SH-SY5Y (cell line): ENCODE results near the gene SLC44A1.

Experiments
- GATA2 ChIP-seq: IDR thresholded peaks from 2 replicates; pipeline ENCODE4 v1.6.1; 2011; ENCODE audit warnings: mild to moderate bottlenecking, low read depth, low read length
- GATA3 ChIP-seq: IDR thresholded peaks from 2 replicates; pipeline ENCODE4 v1.6.1; 2011; ENCODE audit warnings: low read depth, mild to moderate bottlenecking, low read length, moderate library complexity

Gene SLC44A1

GRCh38 chr9:105251733-105252404 is 7.4 kb downstream of the SLC44A1 start:
- TF ChIP-seq GATA2 (no peak), GATA3 (no peak)

- TF ChIP-seq GATA2 (no peak), GATA3 (no peak)
Measured at GRCh38 chr9:105252405-105252756, 7.9 kb downstream of the SLC44A1 start.

GRCh38 chr9:105254226-105254625 is 9.8 kb downstream of the SLC44A1 start:
- TF ChIP-seq GATA3 (no peak), GATA2 (no peak)

GRCh38 chr9:105255421-105255820 is 11.0 kb downstream of the SLC44A1 start:
- TF ChIP-seq GATA3, result no peak
- TF ChIP-seq GATA2, result no peak

- TF ChIP-seq GATA3, result no peak
- TF ChIP-seq GATA2, result no peak
Measured at GRCh38 chr9:105257809-105258208, 13.4 kb downstream of the SLC44A1 start.

GRCh38 chr9:105258225-105258737 is 13.8 kb downstream of the SLC44A1 start:
- no peak for TF ChIP-seq GATA3
- no peak for TF ChIP-seq GATA2

- TF ChIP-seq GATA3, result no peak
- TF ChIP-seq GATA2, result no peak
Measured at GRCh38 chr9:105259274-105259673, 14.8 kb downstream of the SLC44A1 start.

GRCh38 chr9:105259731-105260612 is 15.5 kb downstream of the SLC44A1 start:
- TF ChIP-seq GATA2 (no peak), GATA3 (no peak)

- TF ChIP-seq GATA3, result no peak
- TF ChIP-seq GATA2, result no peak
Measured at GRCh38 chr9:105262497-105262896, 18.0 kb downstream of the SLC44A1 start.

- TF ChIP-seq GATA2 (no peak), GATA3 (no peak)
Measured at GRCh38 chr9:105264380-105264779, 19.9 kb downstream of the SLC44A1 start.

GRCh38 chr9:105269593-105269992 is 25.1 kb downstream of the SLC44A1 start:
- TF ChIP-seq GATA3, result no peak
- no peak for TF ChIP-seq GATA2

- no peak for TF ChIP-seq GATA3
Measured at GRCh38 chr9:105270711-105271110, 26.3 kb downstream of the SLC44A1 start.

GRCh38 chr9:105273731-105274130 is 29.3 kb downstream of the SLC44A1 start:
- TF ChIP-seq GATA3 (no peak), GATA2 (no peak)

GRCh38 chr9:105275111-105275510 is 30.7 kb downstream of the SLC44A1 start:
- TF ChIP-seq GATA3 (no peak), GATA2 (no peak)

GRCh38 chr9:105275938-105276337 is 31.5 kb downstream of the SLC44A1 start:
- TF ChIP-seq GATA2 (no peak), GATA3 (no peak)
